ENCODE results near the gene PRL. TPM values are rescaled to one million over a fixed set of nuclear protein-coding genes. Genes with fewer than 3 reads are reported as not detected.

Gene PRL
- total and polyA plus RNA-seq, 2 of the 8 experiments (the other 6 are each of a cell fraction or from before 2014, with no cell fraction given) = not detected

GRCh38 chr6:22296067-22296466 is 769 bp downstream of the PRL start:
- H3K79me1 ChIP-seq (ENCODE audit: low read depth, low read length) = no peaks in the 10 kb centered on the region
- no peak overlapping the region for H3K56ac ChIP-seq (replicated peaks; ENCODE audit: insufficient read length, low read depth, low read length)
- no peak overlapping the region for H2BK15ac ChIP-seq (ENCODE audit: low read length)
- H3K79me2 ChIP-seq (ENCODE audit: control insufficient read depth in 1 of 2, insufficient read depth in 2 of 2, low read length in 2 of 2) = no peaks in the 10 kb centered on the region
- no peaks in the 10 kb centered on the region for H3K9me3 ChIP-seq (ENCODE audit: insufficient read depth in 2 of 2, low read depth in 1 of 2, low read length in 1 of 2)
- no peaks in the 10 kb centered on the region for H4K20me1 ChIP-seq (replicated peaks in 1 of 2; ENCODE audit: control insufficient read depth in 1 of 2, insufficient read depth in 2 of 2, low read length in 2 of 2)
- H4K91ac ChIP-seq (replicated peaks; ENCODE audit: insufficient read length, low read length) = no peak overlapping the region
- H3K14ac ChIP-seq (ENCODE audit: insufficient read length) = no peak overlapping the region
- H2AFZ ChIP-seq (ENCODE audit: low read length) = no peak overlapping the region
- no peak overlapping the region for H2BK5ac ChIP-seq (ENCODE audit: low read depth, low read length)
- H4K5ac ChIP-seq (ENCODE audit: insufficient read length, low read depth, low read length) = no peak overlapping the region
- no peaks in the 10 kb centered on the region; a peak in 1 of 7 replicates for H3K4me1 ChIP-seq (replicated peaks in 1 of 4; ENCODE audit: control insufficient read depth in 3 of 4, insufficient read depth in 4 of 4, low read length in 3 of 4)
- no peak overlapping the region for H3K4ac ChIP-seq (replicated peaks; ENCODE audit: insufficient read length, low read depth, low read length)
- H3K27ac ChIP-seq (ENCODE audit: low read depth, low read length) = no peak overlapping the region
- FAIRE-seq = no peak
- 88% methylated on average over 1 of the region's 1 CpG; no CpG with 5 or more reads in 1 of the 2 experiments for WGBS, 2 experiments (ENCODE audit: extremely low coverage in 1 of 2, insufficient coverage in 1 of 2, insufficient read length in 1 of 2, insufficient replicate concordance in 2 of 2, low coverage in 1 of 2, low lambda C conversion rate in 2 of 2, missing lambda C conversion rate in 1 of 2)
- H3K36me3 ChIP-seq (ENCODE audit: control insufficient read depth in 2 of 4, insufficient read depth in 4 of 4, low read length in 3 of 4) = no peaks in the 10 kb centered on the region
- no peak overlapping the region for H3K18ac ChIP-seq (ENCODE audit: extremely low read depth, low read length)
- H2BK120ac ChIP-seq (replicated peaks; ENCODE audit: low read depth, low read length) = no peak overlapping the region
- POLR2A ChIA-PET (ENCODE audit: partially characterized antibody) = no interaction called here
- no peak overlapping the region for H3K4me2 ChIP-seq (ENCODE audit: insufficient read depth in 1 of 2, low read depth in 2 of 2, low read length in 2 of 2)
- no peak overlapping the region for H3K23ac ChIP-seq (ENCODE audit: insufficient read length)
- no peaks in the 10 kb centered on the region for H3K27me3 ChIP-seq (replicated peaks in 1 of 4; ENCODE audit: control insufficient read depth in 3 of 4, extremely low read depth in 1 of 4, insufficient read depth in 3 of 4, low read length in 3 of 4)
- H2BK20ac ChIP-seq (ENCODE audit: low read length) = no peak overlapping the region
- CTCF ChIA-PET (ENCODE audit: partially characterized antibody) = no interaction called here
- H2AK5ac ChIP-seq (ENCODE audit: low read depth, low read length) = no peak overlapping the region
- no peak overlapping the region for H3K4me3 ChIP-seq (ENCODE audit: extremely low read depth in 1 of 4, insufficient read depth in 2 of 4, low read depth in 3 of 4, low read length in 4 of 4)
- H2BK12ac ChIP-seq (ENCODE audit: low read depth, low read length) = no peak overlapping the region
- DNase-seq (ENCODE audit: low read depth in 1 of 2, low spot score in 2 of 2) = no peak
- no peak overlapping the region for H3K9ac ChIP-seq (replicated peaks in 1 of 4; ENCODE audit: extremely low read depth in 1 of 4, low read depth in 3 of 4, low read length in 3 of 4)
- no peak overlapping the region for H4K8ac ChIP-seq (ENCODE audit: extremely low read depth, insufficient read depth, low read length)
- no peaks in the 10 kb centered on the region for H3K23me2 ChIP-seq (ENCODE audit: low read depth, low read length)
- TF ChIP-seq SP4 (IDR thresholded peaks at IDR 0.05; ENCODE audit: low read length) (no peak), FOSL1 (IDR thresholded peaks at IDR 0.05; ENCODE audit: insufficient read depth, low read depth, low read length) (no peak), SUZ12 (IDR thresholded peaks at IDR 0.05; ENCODE audit: low read length) (no peak), HDAC2 (IDR thresholded peaks at IDR 0.05; ENCODE audit: borderline replicate concordance in 1 of 2, low read depth in 2 of 2, low read length in 2 of 2) (no peak), TBP (IDR thresholded peaks at IDR 0.05; ENCODE audit: low read depth, low read length) (no peak), POLR2A (IDR thresholded peaks at IDR 0.05; ENCODE audit: control extremely low read depth in 1 of 2, low read depth in 2 of 2, low read length in 2 of 2) (no peak), KDM1A (IDR thresholded peaks at IDR 0.05; ENCODE audit: borderline replicate concordance, low read length) (no peak), E2F6 (IDR thresholded peaks at IDR 0.05) (no peak), CTBP2 (IDR thresholded peaks at IDR 0.05; ENCODE audit: borderline replicate concordance, insufficient read depth, insufficient read length, low read length) (no peak), CTCF (IDR thresholded peaks at IDR 0.05; ENCODE audit: control extremely low read depth in 1 of 3, insufficient read depth in 1 of 3, low read depth in 1 of 3, low read length in 3 of 3) (no peak), HDAC6 (IDR thresholded peaks at IDR 0.05; ENCODE audit: low read depth, low read length) (no peak), YY1 (IDR thresholded peaks at IDR 0.05; ENCODE audit: low read depth, low read length) (no peak)
